ENCODE measurements around the gene C1orf116.

Gene C1orf116

GRCh38 chr1:207034998-207035397 is 2.4 kb upstream of the C1orf116 start:
- no peak for DNase-seq (ENCODE audit: low read depth)

- DNase-seq (ENCODE audit: low read depth): no peak
These were observed 1.7 kb upstream of the C1orf116 start for GRCh38 chr1:207034208-207034607.

GRCh38 chr1:207033302-207033701 is 746 bp upstream of the C1orf116 start:
- no peak for DNase-seq (ENCODE audit: low read depth)

GRCh38 chr1:207031632-207032264 is 808 bp downstream of the C1orf116 start:
- DNase-seq (ENCODE audit: low read depth): no peak

- no peak for DNase-seq (ENCODE audit: low read depth)
These were observed 1.5 kb downstream of the C1orf116 start for GRCh38 chr1:207031016-207031415.

- no peak for DNase-seq (ENCODE audit: low read depth)
These were observed 2.0 kb downstream of the C1orf116 start for GRCh38 chr1:207030522-207031009.

GRCh38 chr1:207029701-207030521 is 2.6 kb downstream of the C1orf116 start:
- no peak for DNase-seq (ENCODE audit: low read depth)

GRCh38 chr1:207028884-207029650 is 3.5 kb downstream of the C1orf116 start:
- DNase-seq (ENCODE audit: low read depth): no peak

- DNase-seq (ENCODE audit: low read depth): no peak
These were observed 4.6 kb downstream of the C1orf116 start for GRCh38 chr1:207027921-207028320.

GRCh38 chr1:207027206-207027777 is 5.3 kb downstream of the C1orf116 start:
- DNase-seq (ENCODE audit: low read depth): no peak

GRCh38 chr1:207026104-207026534 is 6.4 kb downstream of the C1orf116 start:
- no peak for DNase-seq (ENCODE audit: low read depth)

- DNase-seq (ENCODE audit: low read depth): no peak
These were observed 7.2 kb downstream of the C1orf116 start for GRCh38 chr1:207025146-207025880.

- DNase-seq (ENCODE audit: low read depth): no peak
These were observed 8.1 kb downstream of the C1orf116 start for GRCh38 chr1:207024202-207025145.

- no peak for DNase-seq (ENCODE audit: low read depth)
These were observed 9.4 kb downstream of the C1orf116 start for GRCh38 chr1:207022996-207023679.

- no peak for DNase-seq (ENCODE audit: low read depth)
These were observed 10.5 kb downstream of the C1orf116 start for GRCh38 chr1:207021876-207022596.

- no peak for DNase-seq (ENCODE audit: low read depth)
These were observed 11.3 kb downstream of the C1orf116 start for GRCh38 chr1:207021139-207021861.

- DNase-seq (ENCODE audit: low read depth): no peak
These were observed 11.8 kb downstream of the C1orf116 start for GRCh38 chr1:207020709-207021107.

- no peak for DNase-seq (ENCODE audit: low read depth)
These were observed 12.4 kb downstream of the C1orf116 start for GRCh38 chr1:207020065-207020708.

All from stimulated activated CD8-positive, alpha-beta memory T cell treated with anti-CD3 and anti-CD28 coated beads, Interleukin-12 subunit alpha, Interleukin-12 subunit beta, amount 100 ng/mL, for 1 hour (primary cell).